PFSK-1 (cell line): Measurements from ENCODE around the gene EVC2.

Experiments
- FOXP2 ChIP-seq: optimal IDR thresholded peaks from 2 replicates; pipeline ENCODE3; 2011; ENCODE audit warnings: borderline replicate concordance, control low read depth, inconsistent platforms; ENCODE audit not compliant: insufficient read depth; ENCODE audit errors: extremely low read length, extremely low read depth
- POLR2AphosphoS5 ChIP-seq: IDR thresholded peaks from 2 replicates; pipeline ENCODE4 v1.6.1; 2012; ENCODE audit warnings: low read depth, mild to moderate bottlenecking, control low read depth, low read length, moderate library complexity
- REST ChIP-seq, 2 experiments: IDR thresholded peaks; 2 replicates each; pipeline versions ENCODE4 v1.6.1 to v1.8.0; 2011 to 2012; ENCODE audit warnings: low read depth in 2 of 2, low read length in 2 of 2, control low read depth in 1 of 2, inconsistent platforms in 1 of 2, mild to moderate bottlenecking in 1 of 2, moderate library complexity in 1 of 2; ENCODE audit not compliant: insufficient read depth in 1 of 2
- SIN3A ChIP-seq: IDR thresholded peaks from 2 replicates; pipeline ENCODE4 v1.6.1; 2012; ENCODE audit warnings: mild to moderate bottlenecking, low read length, moderate library complexity, borderline replicate concordance; ENCODE audit not compliant: insufficient read depth
- TAF1 ChIP-seq: IDR thresholded peaks from 2 replicates; pipeline ENCODE4 v1.6.1; 2012; ENCODE audit warnings: low read length, control low read depth, borderline replicate concordance; ENCODE audit not compliant: insufficient read depth

The EVC2 gene

GRCh38 chr4:5749568-5749967 is 41.2 kb upstream of the EVC2 start:
- no peak for TF ChIP-seq FOXP2
- no peak for TF ChIP-seq TAF1
- no peak for TF ChIP-seq REST (IDR thresholded peaks at IDR 0.05; ENCODE audit: insufficient read depth in 1 of 2, low read depth in 2 of 2, low read length in 2 of 2)
- TF ChIP-seq POLR2AphosphoS5 = no peak
- no peak for TF ChIP-seq SIN3A

GRCh38 chr4:5747738-5748375 is 39.5 kb upstream of the EVC2 start:
- no peak for TF ChIP-seq POLR2AphosphoS5
- TF ChIP-seq REST (IDR thresholded peaks at IDR 0.05; ENCODE audit: insufficient read depth in 1 of 2, low read depth in 2 of 2, low read length in 2 of 2) = no peak
- TF ChIP-seq FOXP2 = no peak
- no peak for TF ChIP-seq SIN3A
- no peak for TF ChIP-seq TAF1

- no peak for TF ChIP-seq FOXP2
These were observed 38.7 kb upstream of the EVC2 start for GRCh38 chr4:5746829-5747737.

GRCh38 chr4:5746250-5746649 is 37.9 kb upstream of the EVC2 start:
- TF ChIP-seq REST (IDR thresholded peaks at IDR 0.05; ENCODE audit: insufficient read depth in 1 of 2, low read depth in 2 of 2, low read length in 2 of 2) = no peak
- TF ChIP-seq TAF1 = no peak
- TF ChIP-seq POLR2AphosphoS5 = no peak
- TF ChIP-seq FOXP2 = no peak
- no peak for TF ChIP-seq SIN3A

- TF ChIP-seq SIN3A (no peak), TAF1 (no peak), FOXP2 (no peak), REST (IDR thresholded peaks at IDR 0.05; ENCODE audit: insufficient read depth in 1 of 2, low read depth in 2 of 2, low read length in 2 of 2) (no peak), POLR2AphosphoS5 (no peak)
These were observed 34.6 kb upstream of the EVC2 start for GRCh38 chr4:5742968-5743367.
